ENCODE data around the gene RFWD3.
"Not testable (repeated sequence)": the region's sequence is repeated elsewhere in the genome, so short reads cannot be mapped to it uniquely, and the experiment has no call there.

The RFWD3 gene

DNA sequence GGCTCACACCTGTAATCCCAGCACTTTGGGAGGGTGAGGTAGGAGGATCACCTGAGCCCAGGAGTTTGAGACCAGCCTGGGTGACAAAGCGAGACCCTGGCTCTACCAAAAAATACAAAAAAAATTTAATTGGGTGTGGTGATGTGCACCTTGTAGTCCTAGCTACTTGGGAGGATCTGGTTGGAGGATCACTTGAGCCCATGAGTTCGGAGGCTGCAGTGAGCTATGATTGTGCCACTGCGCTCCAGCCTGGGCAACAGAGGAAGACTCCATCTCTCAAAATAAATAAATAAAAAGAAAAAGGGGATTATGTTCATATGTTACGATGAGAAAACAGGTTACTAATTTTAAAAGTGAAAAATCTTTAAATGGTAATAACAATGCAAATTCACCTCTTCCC is 33.0 kb upstream of the RFWD3 start:
- peak overlapping the region; percentile 89 to 98 for H3K4me3 ChIP-seq (ENCODE audit: low read depth in 1 of 2, low read length in 2 of 2)
- no peaks in the 10 kb centered on the region for H3K27me3 ChIP-seq (ENCODE audit: control insufficient read depth in 1 of 2, insufficient read depth in 2 of 2, low read length in 2 of 2)
- H3K9me3 ChIP-seq (ENCODE audit: control insufficient read depth in 1 of 2, low read length in 2 of 2) = no peaks in the 10 kb centered on the region
- no peak overlapping the region for H3K27ac ChIP-seq (ENCODE audit: low read depth, low read length)
- peak overlapping the region in 1 of 2 donors; percentile 95 for H3K9ac ChIP-seq (ENCODE audit: low read depth in 1 of 2, low read length in 2 of 2)
- peaks cover 22 to 24% of the 10 kb centered on the region in 2 donors for H3K4me1 ChIP-seq (ENCODE audit: control insufficient read depth in 1 of 2, insufficient read depth in 2 of 2, low read length in 2 of 2)
- H3K36me3 ChIP-seq (ENCODE audit: control insufficient read depth in 1 of 2, insufficient read depth in 2 of 2, low read length in 2 of 2) = peaks cover 4 to 7% of the 10 kb centered on the region in 2 donors

DNA sequence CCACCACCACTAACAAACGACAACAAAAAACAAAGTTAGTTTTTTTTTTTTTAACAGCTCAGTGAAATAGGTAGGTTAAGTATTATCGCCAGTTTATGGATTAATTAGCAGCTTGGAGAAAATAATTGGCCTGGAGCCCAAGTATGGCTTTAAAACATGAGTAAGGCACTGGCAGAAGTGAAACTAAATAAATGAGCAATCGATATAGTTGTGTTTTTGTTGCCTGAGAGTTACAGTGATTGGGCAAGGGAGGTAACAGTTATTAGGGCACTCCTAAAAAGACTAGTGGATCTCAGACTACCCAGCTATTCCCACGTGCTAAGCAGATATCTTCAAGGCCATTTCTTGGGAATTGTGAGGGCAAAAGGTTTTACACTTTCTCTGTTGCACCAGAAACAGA is 31.5 kb upstream of the RFWD3 start:
- Histone ChIP-seq H3K4me3 (ENCODE audit: low read depth in 1 of 2, low read length in 2 of 2) (peak overlapping the region; percentile 46 to 51), H3K9ac (ENCODE audit: low read depth in 1 of 2, low read length in 2 of 2) (peak overlapping the region in 1 of 2 donors; percentile 36), H3K27ac (ENCODE audit: low read depth, low read length) (no peak overlapping the region), H3K4me1 (ENCODE audit: control insufficient read depth in 1 of 2, insufficient read depth in 2 of 2, low read length in 2 of 2) (peaks cover 22 to 24% of the 10 kb centered on the region in 2 donors), H3K27me3 (ENCODE audit: control insufficient read depth in 1 of 2, insufficient read depth in 2 of 2, low read length in 2 of 2) (no peaks in the 10 kb centered on the region), H3K9me3 (ENCODE audit: control insufficient read depth in 1 of 2, low read length in 2 of 2) (no peaks in the 10 kb centered on the region), H3K36me3 (ENCODE audit: control insufficient read depth in 1 of 2, insufficient read depth in 2 of 2, low read length in 2 of 2) (peaks cover 9 to 13% of the 10 kb centered on the region in 2 donors)

DNA sequence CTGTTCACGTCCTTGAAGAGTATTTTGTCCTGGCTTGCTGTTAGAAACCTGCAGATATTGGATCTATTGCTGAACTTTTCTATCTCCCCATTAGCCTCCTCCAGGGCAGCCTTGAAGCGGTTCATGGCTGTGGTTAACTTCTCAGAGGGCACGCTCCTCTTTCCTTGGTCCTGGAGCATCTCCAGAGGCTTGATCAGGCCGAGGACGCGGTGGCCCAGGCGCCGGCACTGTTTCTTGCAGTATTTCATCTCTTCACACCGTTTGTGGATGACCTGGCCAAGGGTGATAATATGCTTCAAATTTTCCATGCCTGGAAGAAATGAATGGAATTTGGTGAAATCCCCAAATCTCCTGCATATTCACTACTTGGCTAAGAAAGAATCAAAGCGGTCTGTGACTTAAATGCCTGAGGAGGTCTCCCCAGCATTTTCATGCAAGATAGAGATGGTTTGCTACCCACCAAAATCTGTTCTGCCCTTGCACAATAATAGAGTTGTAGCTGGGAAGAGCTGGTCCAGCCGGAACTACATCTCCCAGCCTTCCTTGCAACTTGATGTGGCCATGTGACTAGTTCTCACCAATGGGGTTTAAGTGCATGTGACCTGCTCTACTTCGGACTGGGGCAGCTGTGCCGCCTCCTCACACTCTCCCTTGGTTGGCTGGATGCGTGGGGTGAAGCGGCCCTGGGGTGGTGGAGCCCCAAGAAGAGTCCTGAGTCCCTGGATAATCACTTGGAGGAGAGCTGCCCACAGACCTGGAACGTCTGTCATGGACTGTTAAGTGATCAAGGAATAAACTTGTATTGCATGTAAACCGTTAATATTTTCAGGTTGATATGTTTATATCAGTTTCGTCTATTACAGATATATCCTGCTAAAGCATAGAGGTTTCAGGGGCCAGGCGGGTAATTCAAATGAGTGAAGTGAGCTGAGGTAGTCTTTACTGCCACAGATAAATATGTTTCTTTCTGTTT is 29.1 kb upstream of the RFWD3 start:
- Histone ChIP-seq H3K36me3 (ENCODE audit: control insufficient read depth in 1 of 2, insufficient read depth in 2 of 2, low read length in 2 of 2) (peaks cover 28 to 30% of the 10 kb centered on the region in 2 donors), H3K4me3 (ENCODE audit: low read depth in 1 of 2, low read length in 2 of 2) (peak overlapping the region; percentile 56 to 64), H3K4me1 (ENCODE audit: control insufficient read depth in 1 of 2, insufficient read depth in 2 of 2, low read length in 2 of 2) (peaks cover 11 to 16% of the 10 kb centered on the region in 2 donors), H3K27me3 (ENCODE audit: control insufficient read depth in 1 of 2, insufficient read depth in 2 of 2, low read length in 2 of 2) (no peaks in the 10 kb centered on the region), H3K27ac (ENCODE audit: low read depth, low read length) (no peak overlapping the region), H3K9ac (ENCODE audit: low read depth in 1 of 2, low read length in 2 of 2) (no peak overlapping the region), H3K9me3 (ENCODE audit: control insufficient read depth in 1 of 2, low read length in 2 of 2) (no peaks in the 10 kb centered on the region)

DNA sequence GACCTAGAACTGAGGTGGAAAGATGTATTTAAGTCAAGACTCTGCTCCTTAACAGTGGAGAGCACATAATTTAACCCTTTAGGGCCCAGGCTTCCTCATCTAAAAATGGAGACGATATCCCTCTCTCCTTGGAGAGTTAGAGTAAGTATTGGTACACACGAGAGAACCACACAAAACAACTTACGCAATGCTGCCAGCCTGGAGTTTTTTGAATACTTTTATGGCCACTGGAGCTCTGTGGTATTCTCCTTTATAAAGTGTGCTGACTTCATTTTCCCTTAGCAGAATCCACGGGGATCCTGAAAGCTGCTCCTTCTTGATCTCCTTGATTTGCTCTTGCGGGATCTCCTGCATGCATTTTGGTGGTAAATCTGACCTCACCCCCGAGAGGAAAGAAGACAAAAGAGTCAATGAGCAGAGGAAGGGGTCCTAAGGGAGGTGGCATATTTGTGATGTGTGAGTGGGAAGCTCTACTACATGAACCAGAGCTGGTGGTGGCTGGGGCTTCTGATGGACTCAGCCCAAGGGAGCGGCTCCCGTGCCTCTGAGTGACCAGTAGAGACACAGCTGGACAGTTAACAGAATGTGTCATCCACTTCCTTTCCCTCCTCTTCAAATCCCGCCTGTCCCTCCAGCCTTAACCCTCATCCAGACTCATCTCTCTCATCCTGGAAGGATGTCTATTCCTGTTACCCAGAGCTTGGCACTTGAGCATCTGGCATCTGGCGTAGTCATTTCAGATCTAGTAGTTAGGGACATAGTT is 24.6 kb upstream of the RFWD3 start:
- Histone ChIP-seq H3K27ac (ENCODE audit: low read depth, low read length) (no peak overlapping the region), H3K9ac (ENCODE audit: low read depth in 1 of 2, low read length in 2 of 2) (no peak overlapping the region), H3K9me3 (ENCODE audit: control insufficient read depth in 1 of 2, low read length in 2 of 2) (no peaks in the 10 kb centered on the region), H3K36me3 (ENCODE audit: control insufficient read depth in 1 of 2, insufficient read depth in 2 of 2, low read length in 2 of 2) (peaks cover 33 to 41% of the 10 kb centered on the region in 2 donors), H3K4me3 (ENCODE audit: low read depth in 1 of 2, low read length in 2 of 2) (no peak overlapping the region), H3K4me1 (ENCODE audit: control insufficient read depth in 1 of 2, insufficient read depth in 2 of 2, low read length in 2 of 2) (peaks cover 0 to 5% of the 10 kb centered on the region in 2 donors), H3K27me3 (ENCODE audit: control insufficient read depth in 1 of 2, insufficient read depth in 2 of 2, low read length in 2 of 2) (no peaks in the 10 kb centered on the region)

DNA sequence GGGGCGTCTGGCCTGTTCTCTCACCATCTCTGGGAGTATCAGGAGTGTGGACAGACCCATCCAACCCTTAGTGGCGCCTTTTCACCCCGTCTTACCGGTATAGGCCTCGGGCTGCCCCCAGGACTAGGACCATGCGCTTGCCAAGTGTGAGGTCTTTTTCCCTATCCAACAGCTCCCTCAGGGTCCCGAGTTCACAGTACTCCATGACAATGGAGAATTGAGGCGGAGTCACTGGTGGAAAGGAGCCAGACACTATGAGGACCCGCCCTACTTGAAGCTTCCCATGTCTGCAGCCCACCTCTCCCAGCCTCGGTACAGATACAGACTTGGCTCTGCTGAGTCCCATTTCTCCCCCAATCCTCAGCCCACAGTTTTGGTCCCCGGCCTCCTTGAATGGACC is 15.9 kb upstream of the RFWD3 start:
- Histone ChIP-seq H3K36me3 (ENCODE audit: control insufficient read depth in 1 of 2, insufficient read depth in 2 of 2, low read length in 2 of 2) (peaks cover 11 to 51% of the 10 kb centered on the region in 2 donors), H3K9ac (ENCODE audit: low read depth in 1 of 2, low read length in 2 of 2) (no peak overlapping the region), H3K4me3 (ENCODE audit: low read depth in 1 of 2, low read length in 2 of 2) (no peak overlapping the region), H3K27me3 (ENCODE audit: control insufficient read depth in 1 of 2, insufficient read depth in 2 of 2, low read length in 2 of 2) (no peaks in the 10 kb centered on the region), H3K9me3 (ENCODE audit: control insufficient read depth in 1 of 2, low read length in 2 of 2) (no peaks in the 10 kb centered on the region), H3K4me1 (ENCODE audit: control insufficient read depth in 1 of 2, insufficient read depth in 2 of 2, low read length in 2 of 2) (no peaks in the 10 kb centered on the region), H3K27ac (ENCODE audit: low read depth, low read length) (no peak overlapping the region)

DNA sequence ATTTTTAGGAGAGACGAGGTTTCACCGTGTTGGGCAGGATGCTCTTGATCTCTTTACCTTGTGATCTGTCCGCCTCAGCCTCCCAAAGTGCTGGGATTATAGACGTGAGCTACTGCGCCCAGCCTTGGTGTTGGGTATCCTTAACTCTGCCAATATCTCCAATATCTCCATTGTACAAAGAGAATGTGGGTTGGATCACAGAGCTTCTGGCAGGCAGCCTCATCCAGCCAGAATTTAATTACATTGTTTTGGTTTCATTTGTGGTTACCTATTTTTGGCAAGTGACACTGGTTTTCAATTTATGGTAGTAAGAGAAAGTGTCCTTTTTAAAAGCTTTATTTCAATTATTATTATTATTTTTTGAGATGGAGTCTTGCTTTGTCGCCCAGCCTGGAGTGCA is 14.0 kb upstream of the RFWD3 start:
- H3K27ac ChIP-seq (ENCODE audit: low read depth, low read length) = no peak overlapping the region
- H3K9me3 ChIP-seq (ENCODE audit: control insufficient read depth in 1 of 2, low read length in 2 of 2) = no peaks in the 10 kb centered on the region
- H3K4me3 ChIP-seq (ENCODE audit: low read depth in 1 of 2, low read length in 2 of 2) = no peak overlapping the region
- no peak overlapping the region for H3K9ac ChIP-seq (ENCODE audit: low read depth in 1 of 2, low read length in 2 of 2)
- peaks cover 19 to 59% of the 10 kb centered on the region in 2 donors for H3K36me3 ChIP-seq (ENCODE audit: control insufficient read depth in 1 of 2, insufficient read depth in 2 of 2, low read length in 2 of 2)
- H3K27me3 ChIP-seq (ENCODE audit: control insufficient read depth in 1 of 2, insufficient read depth in 2 of 2, low read length in 2 of 2) = no peaks in the 10 kb centered on the region
- H3K4me1 ChIP-seq (ENCODE audit: control insufficient read depth in 1 of 2, insufficient read depth in 2 of 2, low read length in 2 of 2) = no peaks in the 10 kb centered on the region

DNA sequence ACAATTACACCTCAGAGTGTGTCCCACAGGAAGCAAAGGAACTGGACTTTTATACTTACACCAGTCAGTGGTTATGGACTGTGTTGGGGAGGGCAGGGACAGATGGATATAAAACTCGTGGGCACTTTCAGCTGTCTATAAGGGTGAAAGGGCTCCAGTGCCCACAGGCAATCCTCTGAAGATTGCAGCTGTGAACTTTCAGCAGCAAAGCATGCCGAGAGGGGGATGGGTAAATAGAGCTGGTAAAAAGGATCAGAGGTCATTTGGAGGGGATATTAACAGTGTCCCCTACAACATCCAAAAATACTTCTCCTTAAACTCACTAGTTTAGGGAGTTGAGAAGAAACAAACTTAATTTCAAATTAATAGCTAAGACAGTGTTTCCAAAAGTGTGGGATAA is 13.3 kb upstream of the RFWD3 start:
- Histone ChIP-seq H3K36me3 (ENCODE audit: control insufficient read depth in 1 of 2, insufficient read depth in 2 of 2, low read length in 2 of 2) (peaks cover 16 to 59% of the 10 kb centered on the region in 2 donors), H3K4me3 (ENCODE audit: low read depth in 1 of 2, low read length in 2 of 2) (no peak overlapping the region), H3K9ac (ENCODE audit: low read depth in 1 of 2, low read length in 2 of 2) (no peak overlapping the region), H3K9me3 (ENCODE audit: control insufficient read depth in 1 of 2, low read length in 2 of 2) (no peaks in the 10 kb centered on the region), H3K4me1 (ENCODE audit: control insufficient read depth in 1 of 2, insufficient read depth in 2 of 2, low read length in 2 of 2) (no peaks in the 10 kb centered on the region), H3K27ac (ENCODE audit: low read depth, low read length) (no peak overlapping the region), H3K27me3 (ENCODE audit: control insufficient read depth in 1 of 2, insufficient read depth in 2 of 2, low read length in 2 of 2) (no peaks in the 10 kb centered on the region)

DNA sequence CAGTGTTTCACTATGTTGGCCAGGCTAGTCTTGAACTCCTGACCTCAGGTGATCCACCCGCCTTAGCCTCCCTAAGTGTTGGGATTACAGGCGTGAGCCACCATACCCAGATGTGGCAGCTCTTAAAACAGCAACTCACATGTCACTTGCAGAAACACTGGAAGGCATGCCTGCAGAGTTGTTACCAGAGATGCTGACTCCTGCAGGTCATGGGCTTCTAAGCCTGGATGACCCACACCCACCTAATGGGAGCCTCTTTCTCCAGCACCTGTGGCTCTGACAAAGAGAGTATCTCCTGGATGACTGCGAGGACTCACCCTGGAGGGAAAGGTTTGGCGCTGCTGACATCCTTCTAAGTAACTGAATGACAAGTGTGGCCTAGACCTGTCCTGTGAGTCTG is 11.2 kb upstream of the RFWD3 start:
- Histone ChIP-seq H3K36me3 (ENCODE audit: control insufficient read depth in 1 of 2, insufficient read depth in 2 of 2, low read length in 2 of 2) (peaks cover 21 to 69% of the 10 kb centered on the region in 2 donors), H3K27me3 (ENCODE audit: control insufficient read depth in 1 of 2, insufficient read depth in 2 of 2, low read length in 2 of 2) (no peaks in the 10 kb centered on the region), H3K4me3 (ENCODE audit: low read depth in 1 of 2, low read length in 2 of 2) (no peak overlapping the region), H3K4me1 (ENCODE audit: control insufficient read depth in 1 of 2, insufficient read depth in 2 of 2, low read length in 2 of 2) (no peaks in the 10 kb centered on the region), H3K9ac (ENCODE audit: low read depth in 1 of 2, low read length in 2 of 2) (no peak overlapping the region), H3K9me3 (ENCODE audit: control insufficient read depth in 1 of 2, low read length in 2 of 2) (no peaks in the 10 kb centered on the region), H3K27ac (ENCODE audit: low read depth, low read length) (no peak overlapping the region)

DNA sequence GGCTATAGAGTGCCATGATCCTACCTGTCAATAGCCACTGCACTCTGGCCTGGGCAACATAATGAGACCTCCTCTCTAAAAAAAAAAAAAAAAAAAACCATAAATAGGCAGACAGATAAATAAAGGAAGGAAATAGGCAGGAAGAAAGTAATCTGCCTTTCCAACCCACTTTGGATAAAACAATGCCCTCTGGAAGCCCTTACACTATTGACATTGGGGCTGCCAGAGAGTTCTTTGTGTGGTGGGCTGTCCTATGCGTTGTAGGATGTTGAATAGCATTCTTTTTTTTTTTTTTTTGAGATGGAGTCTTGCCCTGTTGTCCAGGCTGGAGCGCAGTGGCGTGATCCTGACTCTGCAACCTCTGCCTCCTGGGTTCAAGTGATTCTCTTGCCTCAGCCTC is 7.2 kb upstream of the RFWD3 start:
- H3K9ac ChIP-seq (ENCODE audit: low read depth in 1 of 2, low read length in 2 of 2) = no peak overlapping the region
- peaks cover 31 to 53% of the 10 kb centered on the region in 2 donors for H3K36me3 ChIP-seq (ENCODE audit: control insufficient read depth in 1 of 2, insufficient read depth in 2 of 2, low read length in 2 of 2)
- no peaks in the 10 kb centered on the region for H3K27me3 ChIP-seq (ENCODE audit: control insufficient read depth in 1 of 2, insufficient read depth in 2 of 2, low read length in 2 of 2)
- no peak overlapping the region for H3K27ac ChIP-seq (ENCODE audit: low read depth, low read length)
- H3K4me3 ChIP-seq (ENCODE audit: low read depth in 1 of 2, low read length in 2 of 2) = no peak overlapping the region
- H3K9me3 ChIP-seq (ENCODE audit: control insufficient read depth in 1 of 2, low read length in 2 of 2) = no peaks in the 10 kb centered on the region
- no peaks in the 10 kb centered on the region for H3K4me1 ChIP-seq (ENCODE audit: control insufficient read depth in 1 of 2, insufficient read depth in 2 of 2, low read length in 2 of 2)

DNA sequence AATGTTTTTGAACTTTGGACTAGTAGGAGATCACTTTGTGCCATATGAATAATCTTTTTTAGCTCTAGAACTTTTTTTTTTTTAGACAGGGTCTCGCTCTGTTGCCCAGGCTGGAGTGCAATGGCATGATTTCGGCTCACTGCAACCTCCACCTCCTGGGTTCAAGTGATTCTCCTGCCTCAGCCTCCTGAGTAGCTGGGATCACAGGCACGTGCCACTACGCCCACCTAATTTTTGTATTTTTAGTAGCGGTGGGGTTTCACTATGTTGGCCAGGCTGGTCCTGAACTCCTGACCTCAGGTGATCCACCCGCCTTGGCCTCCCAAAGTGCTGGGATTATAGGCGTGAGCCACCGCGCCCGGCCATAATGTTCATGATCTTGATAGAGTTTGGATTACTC is 2.2 kb upstream of the RFWD3 start:
- peaks cover 12 to 17% of the 10 kb centered on the region in 2 donors for H3K36me3 ChIP-seq (ENCODE audit: control insufficient read depth in 1 of 2, insufficient read depth in 2 of 2, low read length in 2 of 2)
- not testable (repeated sequence) for H3K4me3 ChIP-seq (ENCODE audit: low read depth in 1 of 2, low read length in 2 of 2); H3K27me3 ChIP-seq (ENCODE audit: control insufficient read depth in 1 of 2, insufficient read depth in 2 of 2, low read length in 2 of 2); H3K27ac ChIP-seq (ENCODE audit: low read depth, low read length); H3K9ac ChIP-seq (ENCODE audit: low read depth in 1 of 2, low read length in 2 of 2); H3K9me3 ChIP-seq (ENCODE audit: control insufficient read depth in 1 of 2, low read length in 2 of 2); H3K4me1 ChIP-seq (ENCODE audit: control insufficient read depth in 1 of 2, insufficient read depth in 2 of 2, low read length in 2 of 2)
